HG03196 (cell line): ENCODE results near the gene CBFB.
"Not testable (repeated sequence)": the region's sequence is repeated elsewhere in the genome, so short reads cannot be mapped to it uniquely, and the experiment has no call there.

Experiments used
- ATAC-seq: cut with Tn5 transposase; IDR thresholded peaks from one replicate; pipeline ENCODE4 v1.9.1; 2021; ENCODE audit not compliant: unreplicated experiment

Gene CBFB

GRCh38 chr16:67122799-67123198 is 93.8 kb downstream of the CBFB start:
- not testable (repeated sequence) for ATAC-seq

- no peak for ATAC-seq
These were observed 99.5 kb downstream of the CBFB start for GRCh38 chr16:67128417-67128816.

- no peak for ATAC-seq
These were observed 99.9 kb downstream of the CBFB start for GRCh38 chr16:67128887-67129286.

GRCh38 chr16:67129422-67129821 is 100.5 kb downstream of the CBFB start:
- ATAC-seq = no peak

GRCh38 chr16:67137605-67138004 is 108.7 kb downstream of the CBFB start:
- no peak for ATAC-seq

- ATAC-seq = no peak
These were observed 112.4 kb downstream of the CBFB start for GRCh38 chr16:67141391-67141790.

GRCh38 chr16:67142342-67142741 is 113.4 kb downstream of the CBFB start:
- ATAC-seq = no peak

- ATAC-seq = no peak
These were observed 116.0 kb downstream of the CBFB start for GRCh38 chr16:67144943-67145342.

GRCh38 chr16:67145746-67146145 is 116.8 kb downstream of the CBFB start:
- ATAC-seq = no peak

- ATAC-seq = no peak
These were observed 117.8 kb downstream of the CBFB start for GRCh38 chr16:67146523-67147357.

- ATAC-seq = no peak
These were observed 118.6 kb downstream of the CBFB start for GRCh38 chr16:67147437-67148140.

GRCh38 chr16:67148221-67148620 is 119.3 kb downstream of the CBFB start:
- ATAC-seq = no peak

- no peak for ATAC-seq
These were observed 119.8 kb downstream of the CBFB start for GRCh38 chr16:67148656-67149275.

- no peak for ATAC-seq
These were observed 120.5 kb downstream of the CBFB start for GRCh38 chr16:67149276-67150046.

- ATAC-seq = no peak
These were observed 121.3 kb downstream of the CBFB start for GRCh38 chr16:67150047-67150832.
